Fibroblast of skin of left biceps (primary cell): Measurements from ENCODE around the gene BTBD9.

Experiments
- DNase-seq, 2 experiments: peaks; one replicate each; pipeline ENCODE4 v3.0.0-alpha.2; 2013; ENCODE audit warnings: low read depth in 2 of 2

BTBD9 gene

DNA sequence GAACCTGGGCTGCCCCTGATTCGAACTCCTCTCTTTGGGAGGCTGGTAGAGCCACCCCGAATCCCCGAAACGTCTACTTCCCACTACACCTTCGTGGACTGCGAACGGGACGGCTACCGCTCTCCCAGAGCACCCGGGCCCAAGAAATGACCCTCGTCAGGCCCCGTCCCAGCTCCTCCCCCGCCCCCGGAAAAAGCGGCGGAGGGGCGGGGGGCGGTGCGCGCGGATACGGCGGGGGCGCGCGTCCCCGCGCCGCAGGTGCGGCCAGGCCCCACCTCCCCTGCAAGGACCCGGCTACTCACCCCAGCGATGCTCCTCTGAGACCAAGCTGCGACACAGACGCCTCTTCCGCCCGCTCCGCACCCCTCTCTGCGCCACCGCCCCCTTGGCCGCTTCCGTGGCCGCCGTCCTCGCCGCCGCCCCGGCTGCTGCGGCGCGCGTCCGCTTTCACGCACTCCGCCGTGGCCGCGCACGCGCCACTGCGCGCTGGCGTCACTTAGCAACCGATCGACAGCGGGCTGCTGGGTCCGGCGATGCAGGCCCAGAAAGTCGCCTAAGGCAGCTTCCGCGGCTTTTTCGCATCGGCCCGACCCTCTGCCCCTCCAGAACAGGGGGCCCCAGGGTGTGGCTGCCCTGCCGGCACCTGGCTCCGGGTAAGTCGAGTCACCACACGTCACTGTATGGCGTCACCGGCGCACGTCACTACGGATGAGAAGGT is at the start of gene BTBD9:
TSS of gene BTBD9 (minus strand) at position 432 of the 718 bp plus-strand sequence.
- peak; percentile 37 to 54 for DNase-seq

DNA sequence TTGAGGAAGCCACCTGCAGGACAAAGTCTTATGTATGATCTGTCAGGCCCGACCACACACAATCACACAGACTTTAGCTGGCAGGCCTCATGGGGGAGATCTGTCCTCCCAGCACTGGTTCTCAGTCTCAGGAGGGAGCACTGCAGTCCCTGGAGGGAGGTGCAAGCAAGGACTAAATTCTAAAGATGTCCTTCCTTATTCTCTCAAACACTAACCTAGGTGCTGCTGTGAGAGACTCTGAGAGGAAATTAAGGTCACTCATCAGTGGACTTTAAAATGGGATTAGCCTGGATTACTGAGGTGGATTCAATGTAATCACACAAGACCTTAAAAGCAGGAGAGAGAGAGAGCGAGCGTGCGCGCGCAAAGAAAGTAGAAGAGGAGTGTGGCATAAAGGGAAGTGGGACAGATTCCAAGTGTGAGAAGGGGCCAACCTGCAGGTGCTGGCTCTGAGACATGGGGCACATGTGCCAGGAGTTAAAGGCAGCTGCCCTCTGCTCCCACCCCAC is 48.9 kb upstream of the BTBD9 start:
- no peak for DNase-seq

DNA sequence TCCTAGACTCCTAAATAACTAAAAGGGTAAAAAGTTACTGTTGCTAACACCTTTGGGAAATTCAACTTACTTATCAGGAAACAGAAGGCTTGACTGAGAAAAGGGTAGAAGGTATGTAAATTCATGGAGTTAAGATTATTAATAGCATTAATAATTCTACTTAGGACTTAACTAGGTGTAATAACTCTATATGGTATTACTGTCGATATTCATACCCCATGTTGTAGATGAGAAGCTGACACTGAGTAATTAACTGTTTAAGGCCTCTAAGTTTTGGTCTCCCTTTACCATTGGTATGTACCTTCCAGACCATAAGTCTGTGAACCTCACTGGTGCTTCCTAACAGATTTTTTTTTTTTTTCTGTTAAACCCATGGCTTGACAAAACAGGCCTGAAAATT is 47.8 kb upstream of the BTBD9 start:
- DNase-seq, result no peak

DNA sequence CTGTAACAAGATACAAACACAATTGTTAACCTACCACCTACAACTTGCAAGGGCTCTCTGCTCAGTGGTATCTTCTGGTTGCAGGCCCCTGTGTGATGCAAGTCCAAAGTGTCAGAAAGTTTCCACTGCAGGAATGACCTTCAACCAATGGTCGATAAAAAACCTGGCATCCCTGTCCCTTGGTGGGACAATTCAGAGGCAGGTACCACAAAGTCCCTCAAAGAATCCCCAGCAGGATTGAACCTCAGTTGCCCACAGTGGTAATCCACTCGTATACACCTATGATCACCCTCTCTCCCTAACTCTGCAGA is 47.3 kb upstream of the BTBD9 start:
- DNase-seq, result no peak

DNA sequence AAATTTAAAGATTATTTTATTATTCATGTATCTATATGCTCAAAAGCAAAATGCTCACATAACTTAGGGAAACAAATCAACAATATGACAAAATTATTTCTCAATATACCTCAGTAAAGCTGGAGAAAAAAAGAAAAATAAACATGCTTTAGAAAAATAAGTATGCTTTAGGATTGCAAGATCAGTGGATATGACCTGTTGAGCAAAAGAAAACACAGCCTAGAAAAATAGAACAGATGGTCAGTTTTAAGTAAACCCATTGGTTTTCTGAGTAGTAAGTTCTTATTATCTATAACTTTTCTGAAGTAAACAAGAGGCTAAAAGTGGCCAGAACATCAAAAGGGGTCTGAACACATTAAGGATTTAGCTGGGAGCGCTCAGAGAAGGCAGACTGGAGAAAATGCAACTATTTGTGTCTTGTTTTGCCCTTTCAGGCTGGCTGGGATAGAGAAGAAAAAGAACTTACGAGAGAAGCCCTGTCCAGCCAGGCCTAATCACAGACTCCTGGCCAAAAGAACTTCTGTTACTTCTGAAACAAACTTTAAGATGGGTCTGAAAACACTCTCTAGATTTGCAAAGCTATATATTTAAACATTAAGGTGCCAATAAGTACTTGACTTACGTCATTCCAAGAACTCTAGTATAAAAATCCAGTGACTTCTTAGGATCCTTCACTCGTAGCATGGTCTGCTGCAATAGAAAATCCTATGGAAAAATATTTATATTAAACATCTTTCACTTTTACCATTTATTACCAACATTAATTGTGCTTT is 46.7 kb upstream of the BTBD9 start:
- no peak for DNase-seq

DNA sequence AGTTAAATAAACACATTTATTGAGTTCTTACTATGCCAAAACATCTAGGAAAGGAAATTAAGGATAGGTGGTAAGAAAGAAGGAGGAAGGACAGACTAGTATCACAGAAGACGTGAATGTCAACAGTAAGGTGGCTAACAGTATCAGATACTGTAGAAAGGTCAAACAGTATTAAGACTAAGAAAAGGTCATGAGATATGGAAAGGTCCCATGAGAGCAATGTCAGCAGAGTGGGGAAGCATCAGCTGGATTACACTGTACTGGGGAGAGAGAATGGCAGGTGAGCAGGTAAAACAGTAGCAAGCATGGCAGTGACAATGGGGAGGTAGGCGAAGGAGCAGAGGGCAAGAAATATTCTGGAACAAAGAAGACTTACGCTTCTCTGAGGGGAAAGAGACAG is 45.2 kb upstream of the BTBD9 start:
- no peak for DNase-seq

DNA sequence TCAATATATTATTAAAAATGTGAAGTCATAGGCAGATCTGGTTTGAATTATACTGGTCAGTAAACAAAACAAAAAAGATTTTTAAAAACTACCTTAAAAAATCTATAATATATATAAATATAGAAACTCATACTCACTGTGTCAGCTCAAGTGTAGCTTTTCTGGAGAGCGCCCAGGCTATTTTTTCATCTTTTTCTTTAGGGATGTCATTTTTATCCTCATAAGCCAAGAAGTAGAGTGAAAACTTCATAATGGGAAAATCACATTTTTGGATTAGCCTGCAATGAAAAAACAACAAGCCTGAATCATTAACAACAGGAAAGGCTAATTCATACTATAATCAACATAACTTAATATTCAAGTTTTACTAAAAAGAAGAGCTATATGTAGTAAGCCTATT is 44.5 kb upstream of the BTBD9 start:
- DNase-seq, result no peak

DNA sequence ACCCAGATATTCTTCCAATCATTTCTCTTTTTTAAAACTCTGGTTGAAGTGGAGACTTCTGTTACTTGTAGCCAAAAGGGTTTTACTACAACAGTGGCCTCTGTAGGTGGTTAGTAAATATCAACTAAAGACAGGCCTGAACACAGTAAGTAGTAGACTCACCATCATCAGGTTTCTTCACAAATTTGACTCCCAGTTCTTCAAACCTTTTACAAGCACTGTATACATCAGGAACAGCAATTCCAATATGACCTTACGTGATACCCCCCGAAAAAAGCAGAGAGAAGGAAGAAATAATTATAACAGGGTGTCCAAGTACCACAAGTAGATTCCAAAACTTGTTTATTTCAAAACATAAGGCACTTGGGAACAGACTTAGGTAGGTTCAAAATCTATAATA is 42.1 kb upstream of the BTBD9 start:
- no peak for DNase-seq

DNA sequence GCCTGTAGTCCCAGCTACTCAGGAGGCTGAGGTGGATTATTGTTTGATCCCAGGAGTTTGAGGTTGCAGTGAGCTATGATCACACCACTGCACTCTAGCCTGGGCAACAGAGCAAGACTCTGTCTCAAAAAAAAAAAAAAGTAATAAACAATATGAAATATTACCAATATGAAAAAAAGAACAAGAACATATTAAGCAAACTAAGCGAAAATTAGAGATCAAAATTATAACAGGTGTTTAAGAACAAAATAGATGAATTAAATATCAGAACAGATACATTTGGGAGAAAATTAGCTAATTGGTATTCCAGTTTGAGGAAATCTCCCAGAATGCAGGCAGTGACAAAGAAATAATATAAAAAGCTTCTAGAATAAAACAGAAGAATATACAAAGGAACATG is 39.9 kb upstream of the BTBD9 start:
- DNase-seq, result no peak

DNA sequence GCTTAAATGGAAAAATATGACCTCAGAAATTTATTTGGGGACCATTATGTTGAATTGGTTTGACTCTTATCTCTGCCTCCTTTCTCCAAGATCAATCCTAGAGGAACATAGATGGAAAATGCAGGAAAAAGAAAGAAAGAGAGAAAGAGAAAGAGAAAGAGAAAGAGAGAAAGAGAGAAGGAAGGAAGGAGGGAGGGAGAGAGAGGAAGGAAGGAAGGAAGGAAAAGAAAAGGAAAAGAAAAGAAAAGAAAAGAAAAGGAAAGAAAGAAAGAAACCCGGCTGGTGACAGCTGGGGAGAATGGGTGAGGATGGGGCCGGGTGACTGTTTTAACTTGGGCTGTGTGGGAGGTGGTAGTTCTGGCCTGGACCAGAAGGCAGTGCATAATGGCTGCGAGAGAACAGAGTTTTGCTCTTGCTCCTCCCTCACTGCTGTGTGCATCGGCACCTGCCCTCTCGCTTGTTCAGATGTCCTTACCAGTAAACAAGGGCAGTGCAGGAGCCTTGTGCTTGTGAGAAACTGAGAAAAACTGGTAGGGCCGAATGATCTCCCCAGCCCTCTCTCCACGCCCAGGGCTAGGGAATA is 38.5 kb upstream of the BTBD9 start:
- DNase-seq, result no peak

DNA sequence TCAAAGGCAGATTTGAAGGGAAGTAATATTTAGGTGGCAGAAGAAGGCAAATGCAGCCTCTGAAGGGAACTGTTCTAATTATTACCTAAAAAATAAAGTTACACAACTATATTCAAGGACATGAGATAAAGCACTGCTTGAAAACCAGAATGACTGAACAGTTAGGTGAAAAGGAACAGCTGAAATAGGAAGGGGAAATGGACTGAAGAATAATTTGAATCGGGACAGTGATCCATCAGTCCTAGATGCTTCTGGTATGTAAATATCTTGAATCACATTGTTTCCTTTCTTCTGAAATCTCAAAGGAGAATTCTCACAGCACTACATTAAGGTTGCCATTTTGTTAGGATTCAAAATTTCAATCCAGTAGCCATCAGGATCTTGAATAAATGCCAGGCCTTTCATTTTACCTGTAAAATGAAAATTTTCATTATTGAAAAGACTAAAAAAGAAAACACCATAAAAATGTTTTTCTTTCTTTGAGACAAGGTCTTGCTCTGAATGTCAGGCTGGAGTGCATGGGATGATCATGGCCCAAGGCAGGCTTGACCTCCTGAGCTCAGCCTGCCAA is 37.3 kb upstream of the BTBD9 start:
- no peak for DNase-seq

DNA sequence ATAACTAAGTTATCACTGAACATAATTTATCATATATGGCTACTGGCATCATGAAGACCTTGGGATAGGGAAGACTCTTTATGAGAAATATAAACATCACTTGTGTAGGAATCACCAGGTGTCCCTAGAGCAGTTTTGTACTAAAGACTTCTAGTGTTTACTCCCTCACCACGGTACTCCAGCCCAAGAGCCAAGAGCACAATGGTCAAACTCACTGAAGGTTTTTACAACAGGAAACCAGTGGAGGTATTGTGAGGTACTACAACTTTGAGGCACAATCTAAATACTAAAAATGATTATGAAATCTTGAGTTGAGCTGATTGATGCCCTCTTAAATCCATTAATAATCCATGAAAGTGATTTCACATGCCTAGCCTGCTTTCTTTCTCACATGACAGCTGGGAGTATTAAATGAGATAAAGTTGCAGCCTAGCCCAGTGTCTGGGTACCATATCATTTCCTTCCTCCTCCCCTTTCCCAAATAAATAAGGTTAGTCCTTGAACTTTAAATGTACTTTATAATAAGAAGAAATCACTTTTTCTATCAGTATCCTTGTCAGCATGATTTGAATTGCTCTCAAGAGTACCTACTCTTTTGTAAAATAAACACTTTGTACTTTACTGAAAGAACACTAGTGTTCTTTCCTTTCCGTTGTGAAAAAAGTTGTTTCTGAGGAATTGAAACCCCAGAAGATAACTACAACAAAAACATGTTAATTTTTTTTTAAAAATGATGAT is 36.7 kb upstream of the BTBD9 start:
- DNase-seq, result no peak

DNA sequence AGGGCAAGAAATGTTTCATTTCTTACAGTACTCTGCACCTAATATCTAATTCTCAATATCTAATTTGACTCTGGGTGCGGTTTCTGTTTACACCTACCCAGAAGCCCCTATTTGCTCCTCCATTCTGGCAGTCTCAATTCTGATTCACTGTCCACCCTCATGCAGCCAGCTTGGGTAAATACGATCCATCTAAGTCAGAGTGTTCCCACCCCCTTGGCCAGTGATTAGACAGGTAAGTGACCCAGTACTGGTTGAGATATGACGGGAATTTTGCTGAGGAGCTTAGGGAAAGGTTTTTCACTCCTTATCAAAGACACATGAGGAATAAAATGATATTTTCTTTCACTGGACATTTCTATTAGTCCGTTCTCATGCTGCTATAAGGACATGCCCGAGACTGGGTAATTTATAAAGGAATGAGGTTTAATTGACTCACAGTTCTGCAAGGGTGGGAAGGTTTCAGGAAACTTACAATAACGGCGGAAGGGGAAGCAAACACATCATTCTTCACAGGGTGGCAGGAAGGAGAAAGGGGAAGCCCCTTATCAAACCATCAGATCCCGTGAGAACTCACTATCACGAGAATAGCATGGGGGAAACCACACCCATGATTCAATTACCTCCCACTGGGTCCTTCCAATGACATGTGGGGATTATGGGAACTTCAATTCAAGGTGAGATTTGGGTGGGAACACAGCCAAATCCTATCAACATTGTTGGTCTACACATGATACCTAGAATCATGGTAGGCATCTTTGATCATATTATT is 33.9 kb upstream of the BTBD9 start:
- DNase-seq, result no peak

DNA sequence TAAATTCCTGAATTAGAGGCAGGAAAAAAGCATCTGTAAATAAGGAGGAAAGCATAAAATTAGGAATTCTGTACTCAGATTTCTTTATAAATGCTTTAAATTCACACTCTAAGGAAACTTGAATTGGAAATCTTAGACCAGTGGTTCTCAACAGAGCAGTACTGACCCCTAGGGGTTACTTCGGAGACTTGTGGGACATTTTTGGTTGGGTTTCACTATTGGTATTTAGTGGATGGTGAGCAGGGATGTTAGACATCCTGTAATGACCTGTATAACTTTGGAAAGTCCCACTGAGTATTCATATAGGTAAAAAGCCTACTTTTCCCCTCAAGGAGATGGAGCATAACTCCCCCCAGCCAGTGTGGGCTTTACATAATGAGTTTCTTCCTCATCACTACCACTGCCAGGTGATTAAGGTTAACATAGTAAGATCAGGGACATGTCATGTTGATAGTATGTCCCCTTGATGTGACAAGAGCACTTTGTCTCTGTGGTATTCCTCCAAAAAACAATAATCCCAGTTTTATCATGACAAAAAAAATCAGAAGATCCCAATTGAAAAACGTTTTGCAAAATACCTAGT is 32.2 kb upstream of the BTBD9 start:
- DNase-seq, result peak; percentile 11 to 17

DNA sequence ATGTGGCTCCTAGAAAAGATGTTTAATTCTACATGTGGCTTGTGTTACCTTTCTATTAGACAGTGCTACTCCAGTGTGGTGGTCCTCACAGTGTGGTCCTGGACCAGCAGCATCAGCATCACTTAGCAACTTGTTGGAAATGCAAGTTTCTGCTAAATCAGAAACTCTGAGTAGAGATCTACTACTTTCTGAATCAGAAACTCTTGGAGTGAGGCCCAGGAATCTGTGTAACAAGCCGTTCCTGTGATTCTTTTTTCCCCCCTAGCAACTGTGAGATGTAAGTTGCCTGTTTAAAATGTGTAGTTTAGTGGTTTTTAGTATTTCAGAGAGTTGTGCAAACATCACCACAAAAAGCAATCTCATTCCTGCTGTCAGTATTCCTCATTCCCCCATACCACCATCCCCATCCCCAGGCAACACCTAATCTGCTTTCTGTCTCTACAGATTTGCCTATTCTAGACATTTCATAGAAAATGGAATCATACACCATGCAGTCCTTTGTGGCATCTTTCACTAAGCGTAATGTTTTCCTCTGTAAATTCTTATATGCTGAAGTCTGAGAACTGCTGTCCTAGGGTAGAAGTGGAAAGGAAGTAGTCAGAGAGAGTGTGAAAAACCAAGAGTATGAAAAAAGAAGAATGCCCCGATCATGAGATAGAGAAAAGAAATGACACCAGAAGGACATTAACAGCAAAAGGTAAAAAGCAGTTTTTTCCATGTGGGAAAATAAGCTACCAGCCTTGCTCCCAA is 18.9 kb upstream of the BTBD9 start:
- DNase-seq, result no peak

DNA sequence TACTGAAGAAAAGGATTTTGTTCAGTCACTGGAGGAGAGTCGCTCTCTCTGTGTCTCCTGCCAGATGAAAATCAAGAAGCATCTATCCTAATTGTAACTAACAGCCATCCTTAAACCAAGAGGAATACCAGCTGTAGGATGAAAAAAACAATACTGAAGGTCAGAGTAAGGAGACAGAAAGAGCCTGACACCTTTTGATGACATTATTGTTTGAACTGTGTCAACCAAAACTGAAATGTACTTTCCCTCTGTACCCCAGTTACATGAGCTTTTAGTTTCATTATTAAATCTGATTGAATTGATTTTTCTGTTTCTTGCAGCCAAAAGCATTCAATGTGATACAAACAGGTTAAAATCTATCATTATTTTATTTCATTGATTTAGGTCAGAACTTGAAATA is 17.2 kb upstream of the BTBD9 start:
- no peak for DNase-seq

DNA sequence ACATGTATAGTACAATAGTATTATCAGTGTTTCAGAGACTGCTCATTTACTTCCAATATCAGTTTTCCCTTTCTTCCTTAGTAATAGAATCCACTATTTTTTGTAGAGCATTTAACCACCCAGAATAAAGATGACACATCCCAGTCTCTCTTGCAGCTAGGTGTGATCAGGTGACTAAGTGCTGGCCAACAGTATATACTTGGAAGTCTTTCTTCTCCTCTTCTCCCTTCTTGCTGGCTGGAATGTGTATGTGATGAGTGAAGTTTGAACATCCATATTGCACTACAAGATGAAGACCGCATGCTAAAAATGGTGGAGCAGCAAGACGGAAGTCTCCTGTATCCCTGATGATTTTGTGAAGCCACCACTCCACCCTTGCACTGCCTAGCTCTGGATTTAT is 14.5 kb upstream of the BTBD9 start:
- DNase-seq, result no peak

DNA sequence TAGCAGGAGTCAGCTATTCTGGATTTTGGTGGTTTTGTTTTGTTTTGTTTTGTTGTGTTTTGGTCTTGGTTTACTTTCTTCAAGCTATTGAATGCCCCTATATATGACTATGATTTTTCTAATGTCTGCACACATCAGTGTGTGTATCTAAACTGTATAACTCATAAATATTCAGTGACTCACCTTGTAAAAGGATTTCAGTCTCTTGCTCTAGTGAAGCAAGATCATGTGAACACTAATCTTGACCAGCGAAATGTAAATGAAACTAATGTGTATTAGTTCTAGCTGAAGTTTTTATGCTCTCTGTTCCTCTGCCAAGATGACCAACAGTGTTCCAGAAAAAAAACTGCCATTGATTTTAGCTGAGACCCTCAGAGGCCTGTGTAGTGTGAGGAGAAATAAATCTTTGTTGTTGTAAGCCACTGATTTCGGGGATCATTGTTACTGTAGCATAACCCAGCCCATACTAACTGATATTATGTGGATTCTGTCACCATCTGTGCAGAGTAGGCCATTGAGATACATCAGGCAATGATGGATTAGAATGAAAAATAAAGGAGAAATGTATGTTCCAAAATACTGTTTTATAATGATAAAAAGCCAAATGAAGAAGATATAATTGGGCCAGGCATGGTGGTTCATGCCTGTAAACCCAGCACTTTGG is 11.5 kb upstream of the BTBD9 start:
- DNase-seq, result no peak

DNA sequence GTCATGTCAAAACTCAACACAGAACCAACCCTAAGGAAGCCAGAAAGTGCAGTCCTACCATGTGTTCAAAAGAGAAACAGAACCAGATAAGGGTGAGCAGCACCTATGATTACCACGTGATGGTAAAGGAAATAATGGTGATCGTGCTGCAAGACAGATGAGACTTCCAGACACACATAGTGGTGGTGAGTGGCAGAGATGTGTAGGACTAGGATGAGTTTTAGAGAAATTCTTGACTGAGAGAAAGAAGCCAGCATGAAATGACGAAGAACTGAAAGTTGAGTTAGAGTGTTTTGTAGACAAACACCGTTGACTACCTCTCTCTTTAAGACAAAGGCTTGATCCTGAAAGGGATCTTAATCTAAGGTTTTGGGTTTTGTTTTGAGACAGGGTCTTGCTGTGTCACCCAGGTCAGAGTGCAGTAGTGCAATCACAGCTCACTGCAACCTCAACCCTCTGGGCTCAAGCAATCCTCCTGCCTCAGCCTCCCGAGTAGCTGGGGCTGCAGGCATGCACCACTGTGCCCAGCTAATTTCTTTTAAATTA is 10.6 kb upstream of the BTBD9 start:
- DNase-seq, result no peak
